ENCODE measurements around the gene INPP5D.

DNA sequence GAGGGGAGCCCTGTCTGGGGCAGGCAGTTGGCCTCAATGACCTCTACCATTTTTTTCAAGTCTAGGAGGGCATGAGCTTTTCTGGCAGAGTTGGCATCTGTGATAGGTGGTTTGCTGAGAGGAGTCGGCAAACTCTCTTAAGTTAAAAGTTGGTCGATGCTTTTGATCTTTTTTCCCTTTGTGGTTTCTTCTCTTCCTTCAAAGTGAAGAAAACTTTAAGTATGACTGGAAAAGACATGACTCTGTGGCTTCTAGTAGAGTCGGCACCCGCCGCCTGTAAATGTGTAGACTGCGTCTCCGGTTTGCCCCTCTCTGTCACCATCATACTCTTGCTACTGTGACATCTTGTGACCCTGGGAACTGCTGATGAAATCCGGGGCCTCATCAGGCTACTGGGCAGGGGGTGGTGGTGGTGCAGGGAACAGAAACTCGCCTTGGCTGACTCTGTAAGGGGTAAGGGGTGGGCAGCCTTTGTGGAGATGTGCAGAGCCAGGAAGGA lies 21.1 kb downstream of the INPP5D start:
- TF ChIP-seq, protein P1, sequence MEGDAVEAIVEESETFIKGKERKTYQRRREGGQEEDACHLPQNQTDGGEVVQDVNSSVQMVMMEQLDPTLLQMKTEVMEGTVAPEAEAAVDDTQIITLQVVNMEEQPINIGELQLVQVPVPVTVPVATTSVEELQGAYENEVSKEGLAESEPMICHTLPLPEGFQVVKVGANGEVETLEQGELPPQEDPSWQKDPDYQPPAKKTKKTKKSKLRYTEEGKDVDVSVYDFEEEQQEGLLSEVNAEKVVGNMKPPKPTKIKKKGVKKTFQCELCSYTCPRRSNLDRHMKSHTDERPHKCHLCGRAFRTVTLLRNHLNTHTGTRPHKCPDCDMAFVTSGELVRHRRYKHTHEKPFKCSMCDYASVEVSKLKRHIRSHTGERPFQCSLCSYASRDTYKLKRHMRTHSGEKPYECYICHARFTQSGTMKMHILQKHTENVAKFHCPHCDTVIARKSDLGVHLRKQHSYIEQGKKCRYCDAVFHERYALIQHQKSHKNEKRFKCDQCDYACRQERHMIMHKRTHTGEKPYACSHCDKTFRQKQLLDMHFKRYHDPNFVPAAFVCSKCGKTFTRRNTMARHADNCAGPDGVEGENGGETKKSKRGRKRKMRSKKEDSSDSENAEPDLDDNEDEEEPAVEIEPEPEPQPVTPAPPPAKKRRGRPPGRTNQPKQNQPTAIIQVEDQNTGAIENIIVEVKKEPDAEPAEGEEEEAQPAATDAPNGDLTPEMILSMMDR (IDR thresholded peaks at IDR 0.05): no peak
- TF ChIP-seq POLR2A (IDR thresholded peaks at IDR 0.05) (no peak), POLR2AphosphoS5 (IDR thresholded peaks at IDR 0.05; ENCODE audit: insufficient read depth in 1 of 2, low read depth in 1 of 2) (no peak)
